ENCODE results near the gene FBXW10. TPM values are rescaled to one million over a fixed set of nuclear protein-coding genes. Genes with fewer than 3 reads are reported as not detected.
A peak's percentile ranks its signal among the peaks of the same experiment; 100 is the strongest.
"Not testable (repeated sequence)": the region's sequence is repeated elsewhere in the genome, so short reads cannot be mapped to it uniquely, and the experiment has no call there.

Gene FBXW10
- polyA plus RNA-seq, 4 donors: 0.33 to 1.0 (median 0.83) TPM

DNA sequence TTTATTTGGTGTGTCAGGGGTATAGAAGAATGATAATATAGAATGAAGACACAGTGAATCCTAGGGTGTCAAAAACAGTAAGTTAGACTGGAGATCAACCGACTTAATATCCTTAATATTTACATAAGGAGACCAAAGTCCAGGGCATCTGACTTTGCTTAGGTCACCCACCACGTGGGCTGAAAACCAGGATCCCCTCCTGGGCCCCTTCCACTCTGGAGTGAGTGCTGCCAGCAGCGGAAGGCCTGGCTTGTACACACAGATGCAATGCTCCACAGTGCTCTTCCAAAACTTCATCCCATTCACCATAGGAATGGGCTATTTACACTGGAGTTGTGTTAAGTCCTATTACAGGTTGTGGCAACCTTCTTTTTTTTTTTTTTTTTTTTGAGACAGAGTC lies 2.7 kb downstream of the FBXW10 start:
- not testable (repeated sequence) for DNase-seq (ENCODE audit: low read depth in 4 of 4, low spot score in 2 of 4)

DNA sequence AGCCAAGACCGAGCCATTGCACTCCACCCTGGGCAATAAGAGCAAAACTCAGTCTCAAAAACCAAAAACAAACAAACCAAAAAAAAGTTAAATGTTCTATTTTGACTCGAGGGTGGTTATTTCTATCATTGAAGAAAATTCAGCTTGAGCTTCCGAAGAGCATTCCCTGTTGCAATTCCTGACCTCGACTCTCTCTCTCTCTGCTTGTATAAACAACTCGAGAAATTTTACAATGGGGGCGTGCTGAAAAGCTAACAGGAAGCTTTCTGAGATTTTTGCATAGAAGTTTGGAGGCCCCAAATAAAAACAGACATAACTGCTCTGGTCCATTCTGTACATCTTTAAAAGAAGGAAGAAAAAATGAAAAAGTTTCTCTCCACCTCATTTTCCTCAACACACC lies 3.6 kb downstream of the FBXW10 start:
- DNase-seq (ENCODE audit: low read depth in 4 of 4, low spot score in 2 of 4): not testable (repeated sequence)

DNA sequence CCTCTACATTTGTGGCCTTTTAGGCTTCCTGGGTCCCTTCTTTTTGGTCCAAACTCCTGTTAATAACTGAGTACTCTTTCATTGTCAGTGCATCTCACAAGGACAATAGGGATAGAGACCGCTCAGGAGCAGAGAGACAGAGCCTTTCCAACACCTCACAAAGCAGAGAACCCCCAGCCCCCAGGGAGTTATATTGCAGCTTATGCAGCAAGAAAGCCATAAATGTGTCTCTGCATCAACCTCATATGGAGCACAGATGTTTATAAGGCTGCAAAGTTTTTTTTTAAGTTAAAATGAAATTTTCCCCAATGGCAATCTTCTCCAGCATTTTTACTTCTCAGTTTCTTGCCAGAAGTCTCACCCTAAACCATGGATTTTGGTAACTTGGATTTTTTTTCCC lies 6.4 kb downstream of the FBXW10 start:
- not testable (repeated sequence) for DNase-seq (ENCODE audit: low read depth in 4 of 4, low spot score in 2 of 4)

DNA sequence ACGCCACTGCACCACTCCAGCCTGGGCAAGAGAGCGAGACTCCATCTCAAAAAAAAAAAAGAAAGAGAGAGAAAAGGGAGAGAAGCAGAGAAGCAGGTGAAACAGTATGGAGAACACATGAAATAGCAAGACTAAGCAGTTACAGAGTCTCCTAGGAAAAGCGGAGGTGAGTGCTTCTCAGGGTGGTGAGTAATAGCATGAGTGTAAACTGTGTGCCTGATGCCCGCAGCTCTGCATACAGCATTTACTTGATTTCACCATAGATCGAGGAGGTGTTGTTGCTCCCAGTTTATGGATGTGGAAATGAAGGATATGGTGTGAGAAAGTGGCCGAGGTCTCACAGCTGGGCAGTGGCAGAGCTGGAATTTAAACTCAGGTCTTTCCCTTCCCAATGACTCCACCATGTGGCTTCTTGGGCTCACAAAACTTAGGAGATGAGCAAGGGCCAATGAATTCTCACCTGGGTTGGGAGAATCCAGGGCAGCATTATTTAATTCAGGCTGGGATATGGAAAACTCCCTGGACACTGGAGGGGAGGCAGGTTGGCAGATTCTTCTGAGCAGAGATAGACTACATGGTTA lies 10.1 kb downstream of the FBXW10 start:
- DNase-seq (ENCODE audit: low read depth in 4 of 4, low spot score in 2 of 4): not testable (repeated sequence)

DNA sequence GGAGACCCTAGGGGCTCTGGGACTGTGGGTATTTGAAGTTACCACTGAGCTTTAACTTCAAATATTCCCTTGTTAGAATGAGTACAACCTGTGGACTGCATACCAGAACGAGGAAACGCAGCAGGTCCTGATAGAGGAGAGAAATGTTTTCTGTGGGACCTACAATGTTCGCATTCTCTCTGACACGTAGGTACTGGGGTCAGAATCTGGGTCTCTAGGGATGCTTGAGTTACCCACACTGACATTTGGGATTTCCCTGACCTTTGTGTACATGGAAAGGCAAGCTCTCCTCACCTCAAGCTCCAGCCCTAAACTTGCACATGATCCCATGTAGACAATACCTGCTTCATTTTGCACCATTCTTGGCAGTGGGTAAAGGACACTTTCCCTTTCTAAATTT lies 12.1 kb downstream of the FBXW10 start:
- DNase-seq (ENCODE audit: low read depth in 4 of 4, low spot score in 2 of 4): not testable (repeated sequence)

DNA sequence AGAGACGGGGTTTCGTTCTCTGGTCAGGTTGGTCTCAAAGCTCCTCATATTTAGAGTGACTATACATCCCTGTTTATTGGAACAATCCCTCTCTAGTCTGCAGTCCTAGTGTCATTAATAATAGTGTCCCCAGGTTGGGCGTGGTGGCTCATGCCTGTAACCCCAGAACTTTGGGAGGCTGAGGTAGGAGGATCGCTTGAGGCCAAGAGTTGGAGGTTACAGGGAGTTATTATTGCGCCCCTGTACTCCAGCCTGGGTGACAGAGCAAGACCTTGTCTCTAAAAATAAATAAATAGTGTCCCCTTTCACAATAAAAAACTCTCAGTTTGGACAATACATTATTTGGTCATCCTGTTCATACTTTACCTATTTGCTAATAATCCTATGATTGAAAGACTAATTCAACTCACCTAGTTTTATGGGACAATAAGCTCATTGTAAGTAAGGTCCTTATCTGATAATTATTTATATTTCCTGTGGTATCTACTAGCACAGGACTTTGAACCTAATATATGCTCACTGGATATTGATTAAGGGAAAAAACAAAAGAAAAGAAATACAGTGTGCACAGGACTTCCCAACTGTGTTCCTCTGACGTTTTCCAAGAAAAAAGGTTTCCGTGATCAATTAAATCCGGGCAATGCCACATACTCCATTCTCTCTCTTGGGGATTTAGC lies 13.7 kb downstream of the FBXW10 start:
- not testable (repeated sequence) for DNase-seq (ENCODE audit: low read depth in 4 of 4, low spot score in 2 of 4)

DNA sequence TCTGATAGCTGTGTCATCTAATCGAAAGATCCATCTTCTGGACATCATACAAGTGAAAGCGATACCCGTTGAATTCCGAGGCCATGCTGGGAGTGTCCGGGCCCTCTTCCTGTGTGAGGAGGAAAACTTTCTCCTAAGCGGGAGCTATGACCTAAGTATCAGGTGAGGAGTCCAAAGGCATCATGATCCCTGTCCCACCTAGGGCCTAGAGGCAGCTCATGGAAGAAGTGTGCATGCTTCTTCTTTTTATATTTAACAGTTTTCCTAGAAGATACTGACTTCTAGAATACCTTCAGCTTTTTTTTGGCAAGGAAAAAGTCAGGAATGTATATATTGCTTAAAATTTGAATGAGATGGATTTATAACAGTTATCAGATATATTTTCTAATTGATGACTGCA lies 14.5 kb downstream of the FBXW10 start:
- not testable (repeated sequence) for DNase-seq (ENCODE audit: low read depth in 4 of 4, low spot score in 2 of 4)

DNA sequence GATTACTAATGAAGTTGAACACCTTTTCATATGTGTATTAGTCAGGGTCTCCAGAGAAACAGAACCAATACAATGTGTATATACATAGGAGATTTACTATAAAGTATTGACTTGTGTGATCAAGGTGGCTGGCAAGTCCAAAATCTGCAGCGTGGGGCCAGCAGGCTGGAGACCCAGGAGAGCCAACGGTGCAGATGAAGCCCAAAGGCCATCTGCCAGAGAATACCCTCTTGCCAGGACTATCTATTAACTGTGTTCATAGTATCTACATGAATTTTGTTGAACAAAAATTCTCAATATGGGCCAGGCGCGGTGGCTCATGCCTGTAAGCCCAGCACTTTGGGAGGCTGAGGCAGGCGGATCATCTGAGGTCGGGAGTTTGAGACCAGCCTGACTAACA lies 16.4 kb downstream of the FBXW10 start:
- DNase-seq (ENCODE audit: low read depth in 4 of 4, low spot score in 2 of 4): not testable (repeated sequence)

DNA sequence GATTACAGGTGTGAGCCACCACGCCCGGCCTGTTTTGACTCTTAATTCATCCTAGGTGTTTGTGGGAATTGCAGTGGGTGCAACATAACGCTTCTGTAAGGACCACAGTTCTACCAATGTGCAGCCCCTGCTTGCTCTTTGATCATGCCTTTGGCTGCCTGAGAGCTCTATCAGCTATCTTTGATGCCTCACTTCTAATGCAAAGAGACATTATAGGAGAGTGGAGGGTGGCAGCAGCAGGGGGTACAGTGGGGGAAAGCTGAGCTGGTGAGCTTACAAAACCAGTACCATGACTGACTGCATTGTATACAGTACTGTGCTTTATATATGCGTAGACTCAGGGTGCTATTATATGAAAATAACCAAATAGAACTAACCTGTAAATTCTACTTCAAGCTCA lies 26.7 kb downstream of the FBXW10 start:
- not testable (repeated sequence) for DNase-seq (ENCODE audit: low read depth in 4 of 4, low spot score in 2 of 4)

DNA sequence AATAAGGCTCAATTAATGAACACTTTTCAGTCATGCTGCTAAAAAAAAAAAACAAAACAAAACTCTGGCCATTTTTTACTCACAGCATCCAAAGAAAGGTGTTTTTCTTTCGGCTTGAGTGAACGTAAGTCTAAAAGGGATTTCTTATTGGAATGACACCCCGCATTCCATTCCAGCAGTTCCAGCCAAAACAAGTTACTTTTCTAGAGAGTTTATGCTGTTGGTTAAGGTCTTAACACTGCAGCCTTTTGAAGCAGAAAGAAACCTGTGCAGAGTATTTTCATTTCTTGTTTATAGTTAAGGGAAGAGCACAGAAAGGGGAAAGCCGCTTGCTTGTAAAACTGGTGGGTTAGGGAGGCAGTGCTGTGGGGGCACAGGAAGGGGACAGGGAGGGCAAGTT lies 27.2 kb downstream of the FBXW10 start:
- DNase-seq (ENCODE audit: low read depth in 4 of 4, low spot score in 2 of 4): not testable (repeated sequence)

DNA sequence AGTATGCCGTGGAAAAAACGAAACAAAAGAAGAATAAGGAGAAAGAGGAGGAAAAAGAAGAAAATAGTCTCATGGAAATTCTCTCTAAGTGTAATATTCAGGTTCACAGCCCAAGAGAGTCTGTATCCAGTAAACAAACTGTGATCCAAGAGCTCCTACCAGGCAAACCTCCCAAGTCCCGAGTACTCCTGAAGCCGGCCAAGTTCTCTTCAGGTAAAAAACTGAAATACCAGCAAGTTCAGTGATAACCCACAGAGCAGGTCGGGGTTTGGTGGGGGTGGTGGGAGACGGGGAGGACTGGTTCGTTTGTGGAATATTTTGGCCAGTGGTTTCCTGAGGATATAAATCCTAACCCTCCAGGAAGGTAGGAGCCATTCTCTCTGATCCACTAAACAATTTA lies 28.6 kb downstream of the FBXW10 start:
- DNase-seq (ENCODE audit: low read depth in 4 of 4, low spot score in 2 of 4): no peak

DNA sequence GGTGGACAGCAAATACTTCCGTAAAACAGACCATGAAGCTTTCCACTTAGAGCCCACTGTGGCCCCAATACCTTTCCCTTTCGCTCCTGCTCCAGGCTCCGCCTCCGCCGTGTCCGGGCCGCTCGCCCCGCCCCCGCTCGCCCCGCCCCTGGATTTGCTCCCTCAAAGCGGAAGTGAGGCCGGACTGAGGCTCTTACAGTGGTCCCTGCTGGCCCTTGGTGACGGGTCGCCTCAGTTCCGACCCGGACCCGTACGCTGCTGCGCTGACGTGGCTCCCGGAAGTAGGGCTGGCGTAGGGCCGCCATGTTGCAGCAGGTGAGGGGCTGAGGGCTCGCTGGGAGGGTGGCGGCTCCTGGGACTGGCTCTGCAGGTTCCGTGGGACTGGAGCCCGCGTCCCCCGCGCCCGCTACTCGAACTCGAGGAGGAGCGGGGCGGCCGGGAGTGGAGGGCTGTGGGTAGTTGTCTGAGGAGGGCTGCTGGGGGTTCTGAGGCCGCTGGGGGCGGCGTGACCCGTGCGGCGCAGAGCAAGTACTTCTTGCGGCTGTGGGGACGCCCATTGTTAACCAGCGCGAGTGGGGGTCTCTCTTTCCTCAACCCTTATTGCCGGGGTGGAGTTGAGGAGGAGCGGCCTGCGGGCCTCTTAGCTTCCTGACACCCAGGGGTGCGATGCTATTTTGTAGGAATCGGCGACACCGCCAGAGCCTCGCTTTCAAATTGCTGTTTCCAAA lies 37.3 kb downstream of the FBXW10 start, which contains the start of gene TVP23B:
Gene TVP23B (plus strand): TSS at position 193 of the 728 bp plus-strand sequence. CDS start 111 bp downstream, at position 304.
- peak; percentile 50 to 84 (median 82) for DNase-seq (ENCODE audit: low read depth in 4 of 4, low spot score in 2 of 4)

DNA sequence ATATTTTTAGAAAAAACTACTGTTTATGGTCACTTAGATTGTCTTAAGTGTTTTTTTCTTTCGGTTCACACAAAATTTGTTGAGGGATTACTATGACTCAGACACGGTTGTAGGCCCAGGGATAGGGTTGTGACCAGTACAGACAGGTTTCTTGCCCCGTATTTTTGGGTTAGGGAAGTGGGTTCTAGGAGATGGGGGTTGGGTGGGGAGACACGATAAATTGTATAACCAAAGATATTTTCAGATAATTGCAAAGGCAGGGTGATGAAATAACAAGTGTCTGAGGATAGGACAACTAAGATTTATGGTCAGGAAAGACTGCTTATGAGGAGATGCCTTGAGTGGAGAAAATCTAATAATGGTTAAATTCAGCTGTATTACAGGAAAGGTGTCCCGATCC lies 38.0 kb downstream of the FBXW10 start:
- DNase-seq (ENCODE audit: low read depth in 4 of 4, low spot score in 2 of 4): not testable (repeated sequence)

DNA sequence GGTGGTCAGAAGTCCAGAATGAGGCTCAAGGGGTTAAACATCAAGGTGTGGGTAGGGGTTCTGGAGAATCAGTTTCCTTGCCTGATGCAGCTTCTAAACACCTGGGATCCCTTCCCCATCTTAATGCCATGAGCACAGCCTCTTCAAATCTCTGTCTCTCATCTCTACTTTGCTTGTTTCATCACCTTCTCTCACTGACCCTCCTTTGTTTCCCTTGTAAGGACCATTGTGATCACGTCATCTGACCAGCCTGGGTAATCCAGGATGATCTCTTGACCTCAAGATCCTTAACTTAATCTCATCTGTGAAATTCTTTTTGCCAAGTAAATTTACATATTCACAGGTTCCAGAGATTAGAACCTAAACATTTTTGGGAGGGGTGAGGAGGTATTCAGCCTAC lies 42.1 kb downstream of the FBXW10 start:
- not testable (repeated sequence) for DNase-seq (ENCODE audit: low read depth in 4 of 4, low spot score in 2 of 4)

DNA sequence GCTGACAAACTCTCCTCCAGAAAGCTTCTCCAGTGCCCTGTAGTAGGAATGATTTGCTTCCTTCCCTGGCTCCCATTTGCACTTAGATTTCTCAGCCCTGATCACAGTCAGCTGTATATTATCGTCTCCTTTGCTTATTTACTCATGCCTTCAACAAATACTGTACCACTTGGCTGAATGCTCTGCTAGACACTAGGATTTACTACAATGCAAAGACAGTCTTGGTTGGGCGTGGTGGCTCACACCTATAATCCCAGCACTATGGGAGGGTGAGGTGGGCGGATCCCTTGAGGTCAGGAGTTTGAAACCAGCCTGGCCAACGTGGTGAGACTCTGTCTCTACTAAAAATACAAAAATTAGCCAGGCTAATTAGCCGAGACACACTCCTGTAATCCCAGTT lies 43.0 kb downstream of the FBXW10 start:
- not testable (repeated sequence) for DNase-seq (ENCODE audit: low read depth in 4 of 4, low spot score in 2 of 4)

DNA sequence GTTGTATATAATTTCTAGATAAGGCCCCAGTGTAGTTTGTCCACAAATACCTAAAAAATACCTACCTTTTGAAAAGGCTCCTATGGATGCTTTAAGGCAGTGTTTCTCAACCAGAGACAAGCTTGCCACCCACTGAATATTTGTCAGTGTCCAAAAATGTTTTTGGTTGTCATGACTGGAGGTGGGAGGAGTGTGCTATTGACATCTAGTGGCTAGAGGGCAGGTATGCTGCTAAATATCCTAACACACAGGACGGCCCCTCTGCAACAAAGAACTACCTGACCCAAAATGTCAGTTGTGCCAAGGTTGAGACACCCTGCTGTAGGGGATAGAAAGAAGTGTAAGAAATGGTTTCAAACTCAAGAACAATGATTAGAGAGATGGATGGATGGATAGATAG lies 47.5 kb downstream of the FBXW10 start:
- not testable (repeated sequence) for DNase-seq (ENCODE audit: low read depth in 4 of 4, low spot score in 2 of 4)

DNA sequence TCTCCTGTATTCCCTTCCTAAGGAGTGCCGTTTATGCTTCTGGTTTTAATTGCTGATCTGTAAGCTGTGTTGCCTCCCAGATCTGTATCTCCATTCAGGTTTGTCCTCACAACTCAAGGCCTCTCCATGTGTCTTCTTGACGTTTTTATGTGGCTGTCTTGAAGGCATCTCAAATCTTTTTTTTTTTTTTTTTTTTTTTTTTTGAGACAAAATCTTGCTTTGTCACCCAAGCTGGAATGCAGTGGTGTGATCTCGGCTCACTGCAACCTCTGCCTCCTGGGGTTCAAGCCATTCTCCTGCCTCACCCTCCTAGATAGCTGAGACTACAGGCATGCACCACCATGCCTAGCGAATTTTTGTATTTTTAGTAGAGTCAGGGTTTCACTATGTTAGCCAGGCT lies 51.0 kb downstream of the FBXW10 start:
- not testable (repeated sequence) for DNase-seq (ENCODE audit: low read depth in 4 of 4, low spot score in 2 of 4)

DNA sequence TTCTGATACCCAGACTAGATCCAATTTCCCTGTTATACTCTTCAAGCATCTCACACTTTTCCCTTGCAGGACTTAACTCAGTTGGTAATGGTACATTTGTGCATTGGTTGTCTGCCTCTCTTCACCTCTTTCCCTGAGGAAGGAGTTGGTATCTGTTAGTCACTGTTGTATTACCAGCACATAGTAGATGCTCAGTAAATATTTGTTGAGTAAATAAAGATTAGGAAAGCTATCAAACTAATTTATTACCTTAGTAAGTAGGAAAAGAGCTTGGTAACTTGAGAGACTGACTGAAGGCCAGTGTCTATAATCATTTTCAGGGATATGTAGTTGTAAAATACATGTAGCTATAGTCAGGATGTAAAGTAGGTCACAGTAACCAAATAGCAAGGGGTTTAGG lies 53.0 kb downstream of the FBXW10 start:
- not testable (repeated sequence) for DNase-seq (ENCODE audit: low read depth in 4 of 4, low spot score in 2 of 4)

DNA sequence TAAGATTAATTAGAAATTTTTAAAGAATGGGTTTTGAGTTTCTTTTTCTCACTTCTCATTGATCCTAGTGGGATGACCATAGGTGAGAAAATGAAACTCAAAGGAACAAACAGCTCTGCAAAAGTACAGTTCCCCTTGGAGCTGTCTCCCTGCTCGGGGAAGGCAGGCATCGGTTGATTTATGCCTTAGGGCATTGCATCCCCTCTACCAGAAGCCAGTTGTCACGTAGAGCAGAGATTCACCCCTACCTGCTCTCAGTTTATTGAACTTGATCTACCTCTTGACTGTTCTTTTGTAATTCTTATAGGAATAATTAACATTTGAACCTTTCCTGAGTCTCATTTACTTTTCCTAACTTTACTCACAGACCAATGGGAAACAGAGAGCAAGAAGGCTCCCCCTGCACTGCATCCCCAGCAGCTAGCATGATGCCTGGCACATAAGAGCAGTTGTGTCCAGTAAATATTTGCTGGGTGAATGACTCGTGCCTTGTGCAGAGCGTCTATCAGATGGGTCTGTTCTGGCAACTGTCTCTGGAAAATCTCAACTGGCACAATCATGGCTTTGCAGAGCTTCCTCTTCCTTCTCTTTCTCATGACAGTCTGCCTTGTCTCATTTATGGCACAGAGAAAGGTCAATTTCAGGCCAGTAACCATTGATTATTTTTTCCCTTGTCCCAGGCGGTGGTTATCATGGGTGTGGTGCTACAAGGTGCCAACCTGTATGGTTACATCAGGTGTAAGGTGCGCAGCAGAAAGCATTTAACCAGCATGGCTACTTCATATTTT lies 59.8 kb downstream of the FBXW10 start:
- DNase-seq (ENCODE audit: low read depth in 4 of 4, low spot score in 2 of 4): not testable (repeated sequence)

DNA sequence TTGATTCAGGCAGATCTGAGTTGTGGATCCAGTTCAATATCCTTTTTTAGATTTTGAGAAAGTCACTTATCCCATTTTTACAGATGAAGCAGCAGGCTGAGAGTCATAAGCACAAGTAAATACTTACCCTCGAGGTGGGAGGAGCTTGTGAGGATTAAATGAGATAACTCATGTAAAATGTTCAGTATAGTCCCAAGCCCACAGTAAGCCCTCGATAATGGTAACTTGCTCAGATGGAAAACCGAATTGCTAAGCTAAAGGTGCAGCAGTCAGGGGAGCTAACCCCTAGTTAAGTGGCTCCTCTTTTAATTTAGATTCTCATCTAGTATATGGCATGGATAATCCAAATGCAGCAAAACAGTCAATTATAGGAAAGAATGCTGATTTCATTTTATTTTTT lies 72.1 kb downstream of the FBXW10 start:
- DNase-seq (ENCODE audit: low read depth in 4 of 4, low spot score in 2 of 4): not testable (repeated sequence)

Measured in left renal cortex interstitium (tissue), 4 donors.